AG09309 (cell line): ENCODE results near the gene USP10.
"Not testable (repeated sequence)": the region's sequence is repeated elsewhere in the genome, so short reads cannot be mapped to it uniquely, and the experiment has no call there.

Experiments
- DNase-seq: peaks from one replicate; pipeline ENCODE4 v3.0.0-alpha.2; 2010; ENCODE audit warnings: low read depth
- H3K4me3 ChIP-seq: 2 replicates; pipeline ENCODE4 v1.5.1; 2011; ENCODE audit warnings: mild to moderate bottlenecking, low read depth, low read length, moderate library complexity; ENCODE audit not compliant: control insufficient read depth
- CTCF ChIP-seq: IDR thresholded peaks from 2 replicates; pipeline ENCODE4 v1.5.1; 2011; ENCODE audit warnings: mild to moderate bottlenecking, low read depth, low read length, inconsistent platforms; ENCODE audit not compliant: insufficient read depth, control insufficient read depth; ENCODE audit errors: missing control alignments

USP10 gene

GRCh38 chr16:84725481-84726078, 25.8 kb downstream of the USP10 start:
- no peak for DNase-seq
- H3K4me3 ChIP-seq: no peak overlapping the region
- no peak for TF ChIP-seq CTCF

- DNase-seq: peak; percentile 46
- H3K4me3 ChIP-seq: no peak overlapping the region
- peak; percentile 90 for TF ChIP-seq CTCF
Measured at GRCh38 chr16:84726079-84726668, 26.4 kb downstream of the USP10 start.

- no peak for TF ChIP-seq CTCF
- DNase-seq: no peak
- no peak overlapping the region for H3K4me3 ChIP-seq
Measured at GRCh38 chr16:84726669-84727467, 27.1 kb downstream of the USP10 start.

GRCh38 chr16:84728853-84729424, 29.1 kb downstream of the USP10 start:
- H3K4me3 ChIP-seq: no peak overlapping the region
- no peak for TF ChIP-seq CTCF
- DNase-seq: no peak

GRCh38 chr16:84729716-84730320, 30.0 kb downstream of the USP10 start:
- no peak for TF ChIP-seq CTCF
- DNase-seq: no peak
- H3K4me3 ChIP-seq: no peak overlapping the region; the same call in 1 of the 2 replicates

- peak; percentile 76 for DNase-seq
- no peak for TF ChIP-seq CTCF
- H3K4me3 ChIP-seq: no peak overlapping the region
Measured at GRCh38 chr16:84730406-84731106, 30.8 kb downstream of the USP10 start.

GRCh38 chr16:84732332-84732673, 32.5 kb downstream of the USP10 start:
- DNase-seq, H3K4me3 ChIP-seq: not testable (repeated sequence)
